T-helper 17 cell (primary cell): ENCODE data around the gene PRRT4. TPM values are rescaled to one million over a fixed set of nuclear protein-coding genes. Genes with fewer than 3 reads are reported as not detected.
A peak's percentile ranks its signal among the peaks of the same experiment; 100 is the strongest.

Source experiments
- ATAC-seq: fragments of 150-1000 bp; cut with Tn5 transposase; 2 replicates; pipeline ENCODE4 v1.10.0; 2021; ENCODE audit warnings: mild to moderate bottlenecking, moderate library complexity
- DNase-seq, 3 donors: peaks; one replicate each; pipeline versions ENCODE4 v3.0.0 to v3.0.0-alpha.2; 2020 to 2021
- H3K9me3 ChIP-seq: one replicate; pipeline ENCODE4 v1.7.0; 2013; ENCODE audit warnings: low read length, mild to moderate bottlenecking; ENCODE audit not compliant: control insufficient read depth, poor library complexity, severe bottlenecking
- H3K27ac Mint-ChIP-seq: one replicate; pipeline ENCODE4 v1.8.0; 2022; ENCODE audit warnings: mild to moderate bottlenecking, moderate library complexity, mixed read lengths
- H3K27me3 Mint-ChIP-seq: one replicate; pipeline ENCODE4 v1.8.0; 2022; ENCODE audit warnings: mixed read lengths
- H3K36me3 Mint-ChIP-seq: one replicate; pipeline ENCODE4 v1.8.0; 2022; ENCODE audit warnings: low read depth, mixed read lengths
- H3K4me1 Mint-ChIP-seq: one replicate; pipeline ENCODE4 v1.8.0; 2022; ENCODE audit warnings: mild to moderate bottlenecking, mixed read lengths
- H3K4me3 Mint-ChIP-seq: one replicate; pipeline ENCODE4 v1.8.0; 2022; ENCODE audit warnings: mild to moderate bottlenecking, moderate library complexity, mixed read lengths
- total RNA-seq, 4 donors: library from RNA in 2 of 4; stranded (reverse) in 2 of 4; gene quantifications; one replicate each; pipeline ENCODE4 v1.2.3 and lab custom pipeline; 2022 to 2026

The PRRT4 gene
- total RNA-seq (under 1 TPM in 1 of 2 donors, not detected in 1; 0.65 TPM), total RNA-seq (lab: John Stamatoyannopoulos, UW) (0.12 to 0.23 reads per million in 2 donors)

GRCh38 chr7:128361411-128362379 lies at the start of gene PRRT4:
Gene PRRT4 (minus strand): TSS chr7:128361690.
- H3K27ac Mint-ChIP-seq: peak within 1 kb of the TSS; percentile 29
- peaks cover 7% of the 10 kb centered on the region for H3K36me3 Mint-ChIP-seq
- H3K4me1 Mint-ChIP-seq: peaks cover 13% of the 10 kb centered on the region
- peaks cover 58% of the 10 kb centered on the region for H3K27me3 Mint-ChIP-seq
- H3K9me3 ChIP-seq: no peaks in the 10 kb centered on the region
- peak within 1 kb of the TSS; percentile 92 for H3K4me3 Mint-ChIP-seq
- ATAC-seq (peak; percentile 86), DNase-seq (peak; percentile 22 to 33 (median 27))

GRCh38 chr7:128410451-128410753 lies 48.9 kb upstream of the PRRT4 start:
- ATAC-seq (no peak), DNase-seq (no peak)
- Mint-ChIP-seq H3K27me3 (no peaks in the 10 kb centered on the region), H3K36me3 (no peaks in the 10 kb centered on the region), H3K4me1 (peaks cover 24% of the 10 kb centered on the region), H3K27ac (peak overlapping the region; percentile 74), H3K4me3 (peak overlapping the region; percentile 91)
- no peaks in the 10 kb centered on the region for H3K9me3 ChIP-seq

GRCh38 chr7:128409596-128410450 lies 48.3 kb upstream of the PRRT4 start, which contains the start of gene IMPDH1:
Gene IMPDH1 (minus strand): TSS chr7:128409982. CDS start chr7:128409901, 81 bp downstream.
- ATAC-seq: peak; percentile 84
- no peaks in the 10 kb centered on the region for H3K36me3 Mint-ChIP-seq
- peak within 1 kb of the TSS; percentile 74 for H3K27ac Mint-ChIP-seq
- H3K9me3 ChIP-seq: no peaks in the 10 kb centered on the region
- peak; percentile 77 to 91 (median 87) for DNase-seq
- H3K4me3 Mint-ChIP-seq: peak within 1 kb of the TSS; percentile 91
- H3K27me3 Mint-ChIP-seq: no peaks in the 10 kb centered on the region
- H3K4me1 Mint-ChIP-seq: peaks cover 27% of the 10 kb centered on the region

GRCh38 chr7:128408709-128409595 lies 47.5 kb upstream of the PRRT4 start:
- ATAC-seq (no peak), DNase-seq (no peak)
- Mint-ChIP-seq H3K4me3 (peak overlapping the region; percentile 91), H3K4me1 (peaks cover 34% of the 10 kb centered on the region), H3K36me3 (no peaks in the 10 kb centered on the region), H3K27me3 (no peaks in the 10 kb centered on the region), H3K27ac (peak overlapping the region; percentile 59)
- H3K9me3 ChIP-seq: no peaks in the 10 kb centered on the region

GRCh38 chr7:128407751-128408708 lies 46.5 kb upstream of the PRRT4 start:
- Mint-ChIP-seq H3K36me3 (peaks cover 2% of the 10 kb centered on the region), H3K4me1 (peaks cover 37% of the 10 kb centered on the region), H3K27ac (peak overlapping the region; percentile 59), H3K4me3 (peak overlapping the region; percentile 91), H3K27me3 (no peaks in the 10 kb centered on the region)
- no peaks in the 10 kb centered on the region for H3K9me3 ChIP-seq
- no peak for DNase-seq
- ATAC-seq: no peak

- ATAC-seq: no peak
- no peak for DNase-seq
- H3K27ac Mint-ChIP-seq: peak overlapping the region; percentile 59
- H3K4me3 Mint-ChIP-seq: peak overlapping the region; percentile 5
- H3K4me1 Mint-ChIP-seq: peaks cover 37% of the 10 kb centered on the region
- H3K27me3 Mint-ChIP-seq: no peaks in the 10 kb centered on the region
- H3K9me3 ChIP-seq: no peaks in the 10 kb centered on the region
- H3K36me3 Mint-ChIP-seq: peaks cover 2% of the 10 kb centered on the region
Measured at GRCh38 chr7:128407233-128407589, 45.7 kb upstream of the PRRT4 start.

GRCh38 chr7:128406314-128407232 lies 45.1 kb upstream of the PRRT4 start:
- no peaks in the 10 kb centered on the region for H3K27me3 Mint-ChIP-seq
- no peaks in the 10 kb centered on the region for H3K9me3 ChIP-seq
- peaks cover 2% of the 10 kb centered on the region for H3K36me3 Mint-ChIP-seq
- H3K4me3 Mint-ChIP-seq: peak overlapping the region; percentile 89
- no peak for ATAC-seq
- DNase-seq: no peak
- H3K4me1 Mint-ChIP-seq: peaks cover 37% of the 10 kb centered on the region
- H3K27ac Mint-ChIP-seq: peak overlapping the region; percentile 59

GRCh38 chr7:128405471-128406313 lies 44.2 kb upstream of the PRRT4 start:
- Mint-ChIP-seq H3K4me1 (peaks cover 43% of the 10 kb centered on the region), H3K27me3 (no peaks in the 10 kb centered on the region), H3K27ac (no peak overlapping the region), H3K36me3 (peaks cover 2% of the 10 kb centered on the region), H3K4me3 (peak overlapping the region; percentile 90)
- ATAC-seq (peak; percentile 31), DNase-seq (peak; percentile 39 to 72 (median 68))
- no peaks in the 10 kb centered on the region for H3K9me3 ChIP-seq

GRCh38 chr7:128404886-128405470 lies 43.5 kb upstream of the PRRT4 start:
- ATAC-seq (no peak), DNase-seq (no peak)
- Mint-ChIP-seq H3K4me3 (peak overlapping the region; percentile 90), H3K4me1 (peaks cover 39% of the 10 kb centered on the region), H3K27ac (peak overlapping the region; percentile 77), H3K36me3 (peaks cover 5% of the 10 kb centered on the region), H3K27me3 (no peaks in the 10 kb centered on the region)
- no peaks in the 10 kb centered on the region for H3K9me3 ChIP-seq

GRCh38 chr7:128404143-128404681 lies 42.7 kb upstream of the PRRT4 start:
- peaks cover 39% of the 10 kb centered on the region for H3K4me1 Mint-ChIP-seq
- no peaks in the 10 kb centered on the region for H3K9me3 ChIP-seq
- peak overlapping the region; percentile 90 for H3K4me3 Mint-ChIP-seq
- ATAC-seq: no peak
- peaks cover 5% of the 10 kb centered on the region for H3K36me3 Mint-ChIP-seq
- H3K27me3 Mint-ChIP-seq: no peaks in the 10 kb centered on the region
- no peak for DNase-seq
- H3K27ac Mint-ChIP-seq: peak overlapping the region; percentile 39
